ENCODE results near the gene ID3. TPM values are rescaled to one million over a fixed set of nuclear protein-coding genes. Genes with fewer than 3 reads are reported as not detected.
A peak's percentile ranks its signal among the peaks of the same experiment; 100 is the strongest.

ID3 gene
- total RNA-seq, 6 donors from 2014 or later: 75.4 to 269 (median 135) TPM

DNA sequence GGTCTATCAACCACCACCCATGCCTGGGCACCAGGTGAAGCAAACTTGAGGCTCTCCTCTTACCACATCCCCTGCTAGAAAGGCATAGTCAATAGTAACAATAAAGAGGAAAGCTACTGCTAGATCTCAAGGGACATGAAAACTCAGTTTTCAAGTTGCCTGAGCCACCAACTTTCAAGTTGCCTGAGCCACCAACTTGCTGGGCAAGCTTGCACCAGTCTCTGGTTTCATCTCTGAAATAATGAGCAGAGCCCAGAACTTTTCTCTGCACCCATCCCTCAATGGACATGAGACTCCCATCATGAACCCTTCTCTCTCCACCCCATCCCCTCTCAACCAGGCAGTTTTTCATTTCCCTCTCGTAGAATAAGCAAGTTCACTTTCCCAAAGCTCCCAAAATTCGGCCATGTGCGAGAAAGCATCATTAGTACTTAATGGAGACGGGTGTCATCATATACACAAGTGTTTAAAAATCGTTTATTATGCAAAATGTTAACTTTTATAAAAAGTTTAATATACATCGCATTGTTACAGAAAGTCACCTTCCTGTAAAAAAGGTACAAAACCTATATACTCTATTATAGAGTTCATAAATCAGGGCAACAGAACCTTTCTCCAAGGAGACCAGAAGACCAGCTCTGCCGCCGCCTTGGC is 1.7 kb downstream of the ID3 start:
- no peak for DNase-seq
- Histone ChIP-seq H3K27ac (peak overlapping the region; percentile 92 to 97 (median 94)), H3K9me3 (no peaks in the 10 kb centered on the region), H3K27me3 (no peaks in the 10 kb centered on the region), H3K4me1 (peaks cover 41 to 89% (median 64%) of the 10 kb centered on the region in 4 donors), H3K4me3 (peak overlapping the region; percentile 65 to 90 (median 74)), H3K36me3 (peaks cover 0 to 21% (median 0%) of the 10 kb centered on the region in 4 donors)
- 29 to 40% methylated on average over 8 of the region's 8 CpGs for WGBS, 2 donors
- TF ChIP-seq EP300 (IDR thresholded peaks at IDR 0.05): no peak
- TF ChIP-seq POLR2AphosphoS5 (IDR thresholded peaks at IDR 0.05): no peak
- TF ChIP-seq, protein P1, sequence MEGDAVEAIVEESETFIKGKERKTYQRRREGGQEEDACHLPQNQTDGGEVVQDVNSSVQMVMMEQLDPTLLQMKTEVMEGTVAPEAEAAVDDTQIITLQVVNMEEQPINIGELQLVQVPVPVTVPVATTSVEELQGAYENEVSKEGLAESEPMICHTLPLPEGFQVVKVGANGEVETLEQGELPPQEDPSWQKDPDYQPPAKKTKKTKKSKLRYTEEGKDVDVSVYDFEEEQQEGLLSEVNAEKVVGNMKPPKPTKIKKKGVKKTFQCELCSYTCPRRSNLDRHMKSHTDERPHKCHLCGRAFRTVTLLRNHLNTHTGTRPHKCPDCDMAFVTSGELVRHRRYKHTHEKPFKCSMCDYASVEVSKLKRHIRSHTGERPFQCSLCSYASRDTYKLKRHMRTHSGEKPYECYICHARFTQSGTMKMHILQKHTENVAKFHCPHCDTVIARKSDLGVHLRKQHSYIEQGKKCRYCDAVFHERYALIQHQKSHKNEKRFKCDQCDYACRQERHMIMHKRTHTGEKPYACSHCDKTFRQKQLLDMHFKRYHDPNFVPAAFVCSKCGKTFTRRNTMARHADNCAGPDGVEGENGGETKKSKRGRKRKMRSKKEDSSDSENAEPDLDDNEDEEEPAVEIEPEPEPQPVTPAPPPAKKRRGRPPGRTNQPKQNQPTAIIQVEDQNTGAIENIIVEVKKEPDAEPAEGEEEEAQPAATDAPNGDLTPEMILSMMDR (IDR thresholded peaks at IDR 0.05): no peak
- no peak for TF ChIP-seq POLR2A (IDR thresholded peaks at IDR 0.05)
- no peak for ATAC-seq (ENCODE audit: low FRiP score in 2 of 2)

DNA sequence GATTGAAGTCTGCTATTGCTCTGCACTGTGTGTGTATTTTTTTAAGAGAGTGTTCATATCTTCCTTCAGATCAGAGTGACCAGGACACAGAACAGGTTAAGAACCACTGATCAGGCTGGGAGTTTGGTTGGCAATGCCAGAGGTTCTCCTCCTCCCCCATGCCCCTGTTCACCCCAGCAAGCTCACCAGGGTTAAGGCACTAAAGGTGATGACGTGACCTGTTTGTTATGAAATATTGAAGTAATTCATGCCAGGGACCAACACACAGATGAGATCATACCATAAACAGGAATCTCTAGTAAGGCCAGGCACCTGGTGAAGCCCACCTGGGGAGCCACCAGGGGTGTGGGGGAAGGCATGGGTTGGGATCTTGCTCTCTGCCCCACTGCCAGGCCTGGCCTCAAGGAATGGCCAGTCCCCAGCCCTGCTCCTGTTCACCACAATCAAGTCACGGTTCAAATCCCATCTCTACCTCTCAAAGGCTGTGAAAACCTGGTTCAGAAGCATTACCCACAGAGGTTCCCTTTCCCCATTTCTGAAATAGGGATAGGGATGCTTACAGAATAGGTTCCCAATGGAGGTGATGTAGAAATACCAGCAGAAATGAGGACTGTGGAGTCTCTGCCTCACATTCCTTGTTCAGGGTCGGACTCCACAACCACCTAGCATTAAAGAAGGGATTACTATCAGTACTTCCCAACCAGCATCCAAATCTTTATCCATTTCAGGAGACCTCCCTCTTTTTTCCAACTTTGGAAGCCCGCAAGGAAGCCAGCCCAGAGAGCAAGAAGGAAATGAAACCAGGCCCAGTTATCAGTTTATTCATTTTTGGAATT is 2.4 kb downstream of the ID3 start:
- Histone ChIP-seq H3K9me3 (no peaks in the 10 kb centered on the region), H3K27ac (peak overlapping the region; percentile 92 to 97 (median 94)), H3K4me1 (peaks cover 39 to 81% (median 57%) of the 10 kb centered on the region in 4 donors), H3K36me3 (peaks cover 0 to 21% (median 0%) of the 10 kb centered on the region in 4 donors), H3K27me3 (no peaks in the 10 kb centered on the region), H3K4me3 (peak overlapping the region; percentile 1 to 90 (median 66))
- ATAC-seq (ENCODE audit: low FRiP score in 2 of 2): no peak
- 47 to 59% methylated on average over 4 of the region's 4 CpGs for WGBS, 2 donors
- peak in 1 of 2 donors; percentile 37 for TF ChIP-seq POLR2AphosphoS5 (IDR thresholded peaks at IDR 0.05)
- no peak for TF ChIP-seq EP300 (IDR thresholded peaks at IDR 0.05)
- no peak for DNase-seq

DNA sequence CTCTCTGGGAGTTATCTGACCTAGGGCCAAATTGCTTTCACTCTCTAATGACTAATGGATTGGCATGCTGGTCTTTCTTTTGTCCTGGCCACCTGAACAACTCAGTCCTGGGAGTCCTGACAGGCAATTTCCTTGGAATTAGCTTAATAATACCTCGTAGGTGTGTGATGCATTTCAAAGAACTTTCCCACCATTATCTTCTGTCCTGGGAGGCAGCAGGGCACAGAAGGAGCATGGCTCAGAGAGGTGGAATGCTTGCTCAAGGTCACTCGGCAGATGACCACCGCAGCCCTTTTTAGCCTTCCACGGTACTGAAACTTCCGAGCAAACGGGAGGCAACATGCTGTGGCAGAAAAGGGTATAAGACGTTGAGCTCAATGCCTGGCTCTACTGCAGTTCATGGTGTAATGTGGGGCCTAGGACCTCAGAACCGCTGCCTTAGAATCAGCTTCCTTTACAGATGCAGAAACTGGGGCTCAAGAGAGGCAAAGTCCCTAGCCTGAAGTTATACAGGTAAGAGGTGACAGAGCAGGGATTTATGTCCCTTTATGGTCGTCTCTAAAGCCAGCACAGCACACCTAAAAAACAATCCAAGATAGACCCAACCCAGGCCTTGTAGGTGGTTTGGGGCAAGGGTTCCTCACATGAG is 3.2 kb downstream of the ID3 start:
- Histone ChIP-seq H3K36me3 (peaks cover 0 to 21% (median 0%) of the 10 kb centered on the region in 4 donors), H3K4me1 (peaks cover 32 to 76% (median 52%) of the 10 kb centered on the region in 4 donors), H3K27me3 (no peaks in the 10 kb centered on the region), H3K9me3 (no peaks in the 10 kb centered on the region), H3K4me3 (peak overlapping the region; percentile 27 to 90 (median 66)), H3K27ac (peak overlapping the region; percentile 92 to 97 (median 94))
- DNase-seq: no peak
- no peak for ATAC-seq (ENCODE audit: low FRiP score in 2 of 2)
- WGBS, 2 donors: 29 to 68% methylated on average over 9 of the region's 9 CpGs
- peak in 1 of 2 donors; percentile 61 for TF ChIP-seq POLR2AphosphoS5 (IDR thresholded peaks at IDR 0.05)
- TF ChIP-seq, protein P1 (IDR thresholded peaks at IDR 0.05): no peak

DNA sequence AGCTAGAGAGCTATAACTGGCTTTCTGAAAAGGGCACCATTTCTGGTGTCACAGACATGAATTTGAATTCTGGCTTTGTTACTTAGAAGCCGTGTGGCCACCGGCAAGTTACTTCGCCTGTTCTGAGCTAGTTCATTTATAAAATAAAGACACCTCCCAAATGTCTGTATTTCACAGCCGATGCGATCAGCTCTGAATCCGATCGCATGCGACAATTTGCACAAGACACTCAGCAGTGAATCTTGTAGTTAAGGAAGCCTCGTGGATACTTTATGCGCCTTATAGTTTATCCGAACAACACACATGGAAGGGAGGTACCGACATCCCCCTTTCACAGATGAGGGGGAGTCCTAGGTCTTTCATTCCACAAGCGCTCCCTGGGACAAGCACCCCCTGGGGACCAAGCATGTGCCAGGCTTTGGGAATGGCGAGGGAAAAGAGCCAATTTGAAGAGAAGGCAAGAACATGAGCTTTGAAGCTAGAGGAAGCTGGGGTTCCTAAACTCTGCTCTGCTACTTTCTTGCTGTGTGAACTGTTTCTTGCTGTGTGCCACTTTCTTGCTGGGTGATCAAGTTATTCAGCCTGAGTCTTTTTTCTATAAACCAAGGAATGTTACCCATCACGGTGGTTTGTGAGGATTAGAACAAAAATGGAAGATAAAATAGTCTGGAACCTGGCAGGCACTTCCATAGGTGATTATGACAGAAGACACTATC is 3.9 kb downstream of the ID3 start:
- Histone ChIP-seq H3K9me3 (no peaks in the 10 kb centered on the region), H3K36me3 (peaks cover 0 to 21% (median 0%) of the 10 kb centered on the region in 4 donors), H3K27ac (peak overlapping the region; percentile 92 to 97 (median 94)), H3K4me3 (peak overlapping the region; percentile 27 to 68 (median 58)), H3K4me1 (peaks cover 25 to 73% (median 45%) of the 10 kb centered on the region in 4 donors), H3K27me3 (no peaks in the 10 kb centered on the region)
- no peak for DNase-seq
- TF ChIP-seq POLR2A (IDR thresholded peaks at IDR 0.05): no peak
- TF ChIP-seq POLR2AphosphoS5 (IDR thresholded peaks at IDR 0.05): no peak
- ATAC-seq (ENCODE audit: low FRiP score in 2 of 2): no peak
- 32 to 44% methylated on average over 11 to 15 of the region's 15 CpGs for WGBS, 2 donors

GRCh38 chr1:23554481-23555269 is 4.6 kb downstream of the ID3 start:
- Histone ChIP-seq H3K9me3 (no peaks in the 10 kb centered on the region), H3K36me3 (peaks cover 0 to 21% (median 0%) of the 10 kb centered on the region in 4 donors), H3K4me1 (peaks cover 22 to 66% (median 38%) of the 10 kb centered on the region in 4 donors), H3K27me3 (no peaks in the 10 kb centered on the region), H3K27ac (peak overlapping the region; percentile 92 to 97 (median 94)), H3K4me3 (peak overlapping the region; percentile 27 to 68 (median 58))
- ATAC-seq (ENCODE audit: low FRiP score in 2 of 2): peak; percentile 82 to 84
- DNase-seq: peak; percentile 82 to 96
- WGBS, 2 donors: 2 to 3% methylated on average over 24 to 40 of the region's 81 CpGs
- peak; percentile 81 to 82 for TF ChIP-seq POLR2AphosphoS5 (IDR thresholded peaks at IDR 0.05)
- TF ChIP-seq, protein P1 (IDR thresholded peaks at IDR 0.05): peak in 3 of 6 experiments; percentile 26 to 39 (median 30)
- peak; percentile 14 to 86 (median 74) for TF ChIP-seq POLR2A (IDR thresholded peaks at IDR 0.05)
- TF ChIP-seq EP300 (IDR thresholded peaks at IDR 0.05): peak in 1 of 4 donors; percentile 15
